ENCODE results near the gene LHX3.

Gene LHX3

DNA sequence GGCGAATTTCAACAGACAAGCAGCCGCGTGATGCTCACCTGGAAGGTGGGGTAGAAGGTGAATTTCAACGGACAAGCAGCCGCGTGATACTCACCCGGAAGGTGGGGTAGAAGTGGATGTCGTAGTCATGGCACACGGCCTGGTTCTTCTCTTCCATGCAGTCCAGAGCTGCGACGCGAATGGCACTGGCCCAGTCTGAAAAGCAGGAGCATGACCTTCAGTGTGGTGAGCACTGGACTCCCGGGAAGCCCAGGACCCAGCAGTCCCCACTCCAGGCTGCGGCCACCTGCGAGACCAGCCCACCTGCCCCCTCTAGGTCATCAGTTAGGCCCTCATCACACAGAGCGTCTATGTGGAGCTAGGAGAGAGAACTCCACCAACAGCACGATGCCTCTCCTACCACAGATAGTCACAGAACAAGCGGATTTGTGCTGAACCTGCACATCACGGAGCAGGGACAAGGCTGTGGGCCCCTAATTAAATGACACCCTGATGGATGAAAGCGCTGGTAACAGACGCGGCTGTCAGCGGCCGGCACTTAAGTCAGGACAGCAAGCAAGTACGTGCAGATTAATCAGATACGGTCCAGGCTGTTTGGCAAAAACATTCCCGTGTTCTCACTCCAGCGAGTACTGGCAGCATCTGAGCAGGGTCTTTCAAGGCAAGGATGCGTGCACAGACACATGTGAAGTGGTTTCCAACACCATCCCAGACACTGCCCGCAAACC is 21.9 kb upstream of the LHX3 start:
- DNase-seq = no peak

- DNase-seq = peak; percentile 33 to 73 (median 64)
These were observed 21.1 kb upstream of the LHX3 start for GRCh38 chr9:136225748-136226679.

DNA sequence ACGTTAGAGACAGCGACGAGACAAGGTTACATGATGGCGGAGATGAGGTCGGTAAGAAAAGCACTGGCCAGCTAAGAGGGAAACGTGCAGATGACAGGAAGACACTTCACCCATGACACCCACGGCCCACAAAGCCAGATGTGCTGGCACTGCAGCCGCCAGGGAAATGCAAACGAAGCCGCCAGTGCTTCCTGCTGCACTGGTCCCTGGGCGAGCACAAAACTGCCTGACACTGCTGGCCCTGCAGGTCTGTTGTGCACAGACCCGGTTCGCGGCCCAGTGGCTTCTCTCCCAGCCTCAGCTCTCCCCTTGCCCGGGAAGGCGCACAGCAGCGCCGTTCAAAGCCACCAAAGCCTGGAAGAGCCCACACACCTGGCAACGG is 20.4 kb upstream of the LHX3 start:
- DNase-seq = peak in 3 of 5 donors; percentile 36 to 64 (median 51)

DNA sequence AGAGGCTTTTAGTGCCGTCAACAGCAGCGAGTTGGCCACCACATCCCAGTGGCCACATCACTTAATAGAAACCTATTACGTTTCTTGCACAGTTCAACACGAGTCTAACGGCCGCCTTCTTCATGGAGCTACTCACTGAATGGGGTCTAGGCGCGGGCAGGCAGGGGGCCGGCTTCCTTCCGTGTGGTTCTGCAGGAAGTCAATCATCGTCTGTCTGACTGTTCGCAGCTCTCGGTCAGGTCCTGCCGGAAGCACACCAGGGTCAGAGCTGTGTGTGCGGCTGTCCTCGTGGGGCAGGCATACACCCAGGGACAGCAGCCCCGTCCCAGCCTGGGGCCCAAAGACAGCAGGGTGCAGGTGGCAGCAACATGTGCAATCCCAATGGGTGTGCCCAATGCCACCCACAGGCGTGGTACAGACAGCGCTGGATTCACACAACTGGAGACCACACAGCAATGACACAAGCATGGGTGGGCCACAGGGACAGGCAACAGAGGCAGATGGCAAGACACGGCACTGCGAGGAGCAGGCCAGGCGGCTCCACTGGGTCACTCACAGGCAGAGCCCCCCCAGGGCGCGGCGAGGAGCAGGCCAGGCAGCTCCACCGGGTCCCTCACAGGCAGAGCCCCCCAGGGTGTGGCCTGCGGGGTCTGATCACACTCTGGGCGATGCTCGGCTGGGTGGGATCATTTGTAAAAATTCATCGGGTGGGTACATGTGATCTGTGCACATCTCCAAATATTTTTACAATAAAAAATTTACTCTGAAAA is 19.1 kb upstream of the LHX3 start:
- no peak for DNase-seq

DNA sequence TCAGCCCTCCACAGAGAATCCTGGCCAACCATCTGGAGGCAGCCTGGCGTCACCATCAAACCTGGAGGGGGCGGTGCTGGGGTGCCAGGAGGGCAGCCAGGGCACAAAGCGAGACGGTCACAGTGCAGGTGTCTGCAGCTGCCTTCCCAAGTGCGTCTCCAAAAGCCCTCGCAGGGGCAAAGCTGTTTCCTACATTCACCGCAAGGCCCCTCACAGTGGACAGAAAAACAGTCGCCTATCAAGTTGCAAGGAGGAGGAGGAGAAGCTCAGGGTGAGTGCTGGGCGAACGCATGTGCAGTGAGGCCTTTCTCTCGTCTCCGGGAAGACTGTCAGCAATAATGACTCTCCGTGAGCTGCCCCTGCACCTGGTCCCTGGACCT is 18.0 kb upstream of the LHX3 start:
- DNase-seq = no peak

- no peak for DNase-seq
These were observed 17.4 kb upstream of the LHX3 start for GRCh38 chr9:136222166-136222905.

DNA sequence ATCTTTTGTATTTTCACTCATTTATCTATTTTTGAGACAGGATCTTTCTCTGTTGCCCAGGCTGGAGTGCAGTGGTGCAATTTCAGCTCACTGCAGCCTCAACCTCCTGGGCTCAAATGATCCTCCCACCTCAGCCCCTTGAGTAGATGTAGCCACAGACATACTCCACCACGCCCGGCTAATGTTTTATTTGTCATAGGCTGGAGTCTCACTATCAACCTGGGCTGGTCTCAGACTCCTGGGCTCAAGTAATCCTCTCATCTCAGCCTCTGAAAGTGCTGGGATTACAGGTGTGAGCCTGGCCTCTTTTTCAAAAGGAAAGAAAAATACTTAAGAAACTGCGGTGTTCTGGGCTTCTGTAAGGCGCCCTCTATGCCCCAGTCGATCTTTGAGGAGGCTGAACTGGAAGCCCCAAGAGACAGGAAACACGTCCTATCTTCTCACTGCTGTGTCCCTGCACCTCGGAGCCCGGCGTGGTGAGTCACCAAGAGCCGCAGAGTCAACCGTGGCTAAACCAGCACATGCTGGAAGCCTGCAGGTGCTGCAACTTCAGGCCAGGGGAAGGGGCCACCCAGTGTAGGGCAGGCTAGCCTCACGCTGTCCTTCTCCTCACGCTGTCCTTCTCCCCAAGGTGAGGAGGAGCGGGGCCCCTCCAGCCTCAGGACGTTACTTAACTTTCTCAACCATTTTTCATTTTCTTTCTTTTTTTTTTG is 15.2 kb upstream of the LHX3 start:
- DNase-seq = peak in 3 of 5 donors; percentile 19 to 55 (median 37)

DNA sequence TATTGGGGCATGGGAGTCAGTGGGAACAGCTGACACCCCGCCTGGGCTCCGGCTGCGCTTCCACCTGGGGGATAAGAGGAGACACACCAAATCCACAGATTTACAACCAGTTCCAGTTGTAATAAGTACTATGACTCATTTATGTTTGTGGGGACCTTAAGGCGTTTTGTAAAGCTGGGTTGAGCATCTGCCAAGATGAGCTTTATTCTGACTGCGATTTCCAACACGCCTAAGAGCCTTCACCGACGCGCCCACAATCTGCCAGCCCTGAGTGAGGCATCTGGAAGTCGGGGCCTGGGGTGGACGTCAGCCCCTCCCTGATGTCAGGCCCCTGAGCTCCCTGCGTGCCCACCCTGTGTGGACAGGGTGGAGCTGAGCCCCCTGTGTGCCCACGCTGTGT is 14.3 kb upstream of the LHX3 start:
- no peak for DNase-seq

DNA sequence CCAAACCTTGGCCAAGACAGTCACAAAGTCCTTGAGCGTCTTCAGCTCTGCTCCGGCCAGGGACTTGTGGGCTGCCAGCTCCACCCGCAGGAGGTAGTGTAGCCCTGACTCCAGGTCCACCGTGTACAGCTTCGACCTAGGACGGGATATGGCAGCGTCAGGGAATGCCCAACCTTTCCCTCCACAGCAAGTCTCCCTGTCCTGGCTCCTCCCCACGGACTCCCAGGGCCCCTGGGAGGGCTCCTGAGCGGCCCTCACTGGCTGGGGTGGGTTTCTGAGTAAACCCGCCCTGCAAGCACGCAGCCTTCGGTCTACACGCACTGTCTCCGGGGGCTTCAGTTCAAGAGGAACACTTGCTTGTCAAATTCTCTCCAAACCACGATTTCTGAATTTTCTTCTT is 13.7 kb upstream of the LHX3 start:
- DNase-seq = no peak

- no peak for DNase-seq
These were observed 13.3 kb upstream of the LHX3 start for GRCh38 chr9:136218271-136218670.

DNA sequence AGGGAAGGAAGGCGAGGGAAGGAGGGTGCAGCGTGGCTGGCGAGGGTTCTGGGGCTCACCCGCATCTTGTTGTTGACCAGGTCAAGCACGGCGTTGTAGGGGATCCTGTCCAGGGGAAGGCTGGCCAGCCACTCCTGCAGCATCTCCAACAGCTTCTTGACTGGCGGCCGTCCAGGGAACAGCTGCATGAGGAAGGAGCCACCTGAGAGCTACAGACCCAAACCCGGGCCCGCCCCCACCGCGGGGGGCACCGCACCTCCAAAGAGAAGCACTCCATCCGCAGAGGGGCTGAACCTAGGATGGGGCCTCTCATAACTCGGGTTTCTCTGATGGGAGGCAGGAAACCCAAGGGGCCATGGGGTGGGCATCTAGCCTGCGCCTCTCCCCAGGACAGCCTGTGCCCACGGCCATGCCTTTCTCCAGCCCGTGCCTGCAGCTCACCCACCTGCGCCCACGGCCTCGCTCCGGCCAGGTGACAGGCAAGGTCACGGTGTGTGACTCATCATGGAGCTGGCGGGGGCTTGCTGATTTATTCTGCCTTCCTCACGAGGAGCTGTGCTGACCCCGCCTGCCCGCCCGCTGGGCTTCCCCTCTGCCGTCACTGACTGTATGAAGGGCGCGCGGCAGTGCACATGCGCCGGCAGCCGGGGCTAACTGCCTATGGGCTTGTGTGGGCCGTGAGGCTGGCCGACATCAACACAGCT is 11.8 kb upstream of the LHX3 start:
- no peak for DNase-seq

DNA sequence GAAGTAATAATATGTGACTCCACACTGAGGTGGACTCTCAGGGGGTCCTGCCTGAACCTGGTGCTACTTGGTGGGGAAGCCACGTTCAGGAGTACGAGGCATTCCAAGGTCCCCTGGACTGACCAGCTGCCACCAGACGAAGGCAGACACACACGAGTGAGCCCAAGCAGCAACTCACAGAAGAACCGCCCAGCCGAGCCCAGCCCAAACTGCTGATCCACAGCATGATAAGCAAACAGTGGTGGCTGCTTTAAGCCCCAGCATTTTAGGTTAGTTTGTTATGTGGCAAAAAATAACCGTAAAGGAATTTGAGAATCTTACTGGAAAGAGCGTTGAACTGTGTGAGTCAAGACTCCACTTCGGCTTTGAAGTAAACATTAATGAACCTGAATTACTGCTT is 8.8 kb upstream of the LHX3 start:
- DNase-seq = no peak

DNA sequence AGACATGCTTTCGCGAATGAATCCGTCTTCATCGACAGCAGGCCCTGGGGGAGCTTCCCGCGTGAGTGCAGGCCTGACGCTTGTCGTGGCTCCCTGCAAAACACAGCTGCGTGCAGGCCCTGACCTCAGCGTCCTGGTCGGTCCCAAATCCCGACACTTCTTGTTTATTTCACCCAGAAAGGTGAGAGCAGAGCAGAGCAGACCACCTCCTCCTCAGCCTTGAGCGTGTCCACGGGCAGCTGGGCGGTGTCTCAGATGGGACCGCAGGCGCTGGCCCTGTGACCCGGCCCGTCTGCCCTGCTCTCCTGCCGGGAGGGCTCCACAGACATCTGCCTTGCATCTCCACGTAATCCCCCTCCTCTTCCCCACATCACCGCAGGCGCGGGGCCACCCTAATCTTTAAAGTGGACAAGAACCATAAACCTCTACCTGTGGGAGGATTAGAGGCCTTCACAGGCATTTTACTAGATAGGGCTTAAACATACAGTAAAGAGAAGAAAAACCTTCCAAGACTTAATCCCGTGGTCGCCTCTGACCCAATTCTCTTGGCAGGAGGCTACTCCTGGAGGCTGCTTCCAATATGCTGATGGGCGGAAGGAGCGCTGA is 7.5 kb upstream of the LHX3 start:
- DNase-seq = no peak

GRCh38 chr9:136211441-136212344 is 6.8 kb upstream of the LHX3 start:
- DNase-seq = no peak

DNA sequence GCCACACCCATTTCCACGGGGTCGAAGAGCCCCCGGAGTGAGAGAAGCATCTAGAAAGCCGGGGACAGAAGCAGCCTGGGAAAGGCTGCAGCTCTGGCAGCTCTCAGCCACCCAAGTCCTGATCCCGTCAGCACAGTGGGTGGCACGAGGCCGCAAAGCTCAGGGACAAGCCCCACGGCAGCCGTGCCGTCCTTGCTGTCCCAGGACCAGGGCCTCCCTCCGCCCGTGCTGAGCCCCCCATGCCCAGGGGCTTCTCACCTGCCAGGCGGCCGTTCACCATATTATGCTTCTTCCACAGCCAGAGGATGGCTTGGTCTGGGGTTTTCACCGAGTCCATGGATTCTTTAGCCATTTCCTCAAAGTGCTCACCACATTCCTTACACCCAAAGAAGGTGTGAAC is 6.1 kb upstream of the LHX3 start:
- DNase-seq = no peak

GRCh38 chr9:136210276-136210675 is 5.3 kb upstream of the LHX3 start:
- no peak for DNase-seq

DNA sequence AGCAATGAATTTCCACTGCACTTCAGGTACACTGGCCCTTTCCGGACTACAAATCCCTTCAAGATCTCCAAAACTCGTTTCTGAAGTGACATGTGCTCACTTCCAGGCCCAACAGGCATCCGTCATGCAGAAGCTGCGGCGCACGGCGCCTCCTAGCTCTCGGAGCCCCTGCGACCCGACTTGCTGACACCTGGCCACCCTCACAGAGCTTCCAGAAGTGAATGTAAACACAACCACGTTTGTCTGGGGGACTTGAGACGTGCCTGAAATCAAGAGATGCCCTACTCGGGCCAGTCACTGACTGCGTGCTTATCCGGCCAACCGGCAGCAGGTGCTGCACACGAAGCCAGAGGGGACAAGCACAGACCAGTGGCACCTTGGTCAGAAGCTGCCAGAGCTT is 4.9 kb upstream of the LHX3 start:
- DNase-seq = no peak

DNA sequence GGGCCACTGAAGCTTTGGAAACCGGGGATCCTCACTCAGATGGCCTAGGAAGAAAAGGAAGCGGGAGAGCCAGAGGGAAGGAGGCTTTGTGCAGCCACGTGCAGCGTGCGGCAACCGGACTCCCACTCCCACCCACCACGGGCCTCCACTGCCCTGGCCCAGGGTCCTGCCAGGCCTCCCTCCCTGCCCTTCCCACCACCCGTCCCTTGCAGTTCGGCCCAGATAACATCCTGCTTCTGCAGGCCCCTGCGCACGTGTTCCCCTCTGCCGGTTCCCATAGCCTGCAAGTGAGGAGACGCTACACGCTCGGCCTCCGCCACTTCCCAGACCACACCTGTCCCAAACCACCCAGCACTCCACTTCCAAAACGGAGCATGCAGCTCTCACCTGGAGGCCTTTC is 4.3 kb upstream of the LHX3 start:
- DNase-seq = no peak

DNA sequence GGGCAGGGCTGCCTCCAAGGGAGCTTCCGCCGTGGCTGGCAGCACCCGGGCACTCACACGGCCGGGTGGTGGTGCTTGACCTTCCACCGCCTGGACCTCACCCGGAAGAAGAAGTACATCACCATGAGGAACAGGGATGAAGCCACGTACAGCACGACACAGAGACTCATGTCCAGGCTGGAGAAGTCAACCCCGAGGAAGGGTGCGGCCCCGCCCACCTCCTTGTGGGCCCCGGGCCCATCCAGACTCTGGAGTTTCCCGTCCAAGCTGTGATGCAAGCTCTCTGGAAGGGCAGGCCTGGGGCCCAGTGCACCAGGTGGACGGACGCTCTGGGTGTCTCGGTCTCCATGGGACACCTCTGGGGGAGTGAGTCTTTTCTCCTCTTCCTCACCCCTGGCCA is 3.7 kb upstream of the LHX3 start:
- no peak for DNase-seq

DNA sequence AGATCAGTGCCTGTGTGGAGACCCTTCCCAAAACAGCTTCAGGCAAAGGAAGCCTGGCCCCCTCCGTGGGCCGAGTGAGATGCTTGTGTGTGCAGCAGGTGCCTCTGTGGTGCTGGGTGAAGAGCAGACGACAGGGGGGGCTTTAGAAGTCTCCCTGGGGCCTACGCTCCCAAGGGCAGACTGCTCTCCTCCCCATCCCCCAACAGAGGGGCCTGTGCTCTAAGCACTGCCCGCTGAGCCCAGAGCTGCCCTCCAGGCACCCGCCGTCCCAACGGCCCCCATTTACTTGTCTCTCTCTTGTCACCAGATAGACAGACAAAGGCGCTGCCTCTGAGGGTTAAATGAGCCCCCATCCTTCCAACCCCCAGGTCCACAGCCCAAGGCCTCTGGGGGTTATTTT is 2.7 kb upstream of the LHX3 start:
- no peak for DNase-seq
